Measurements from ENCODE around the gene PALM3. TPM values are rescaled to one million over a fixed set of nuclear protein-coding genes. Genes with fewer than 3 reads are reported as not detected.
"Not testable (repeated sequence)": the region's sequence is repeated elsewhere in the genome, so short reads cannot be mapped to it uniquely, and the experiment has no call there.

PALM3 gene
- total RNA-seq, 2 donors from 2014 or later, result not detected

GRCh38 chr19:14048443-14049153 is 13.3 kb downstream of the PALM3 start:
- Mint-ChIP-seq H3K27me3 (no peaks in the 10 kb centered on the region), H3K27ac (no peak overlapping the region)
- peak; percentile 79 for DNase-seq (ENCODE audit: low spot score)

GRCh38 chr19:14047866-14048265 is 14.0 kb downstream of the PALM3 start:
- H3K27ac Mint-ChIP-seq; H3K27me3 Mint-ChIP-seq; H3K9me3 Mint-ChIP-seq; H3K4me3 Mint-ChIP-seq; H3K4me1 Mint-ChIP-seq (ENCODE audit: low read depth in 2 of 2); DNase-seq (ENCODE audit: low spot score); H3K36me3 Mint-ChIP-seq; ATAC-seq: not testable (repeated sequence)

More at GRCh38 chr19:14048443-14049153, 13.3 kb downstream of the PALM3 start:
- H3K4me1 Mint-ChIP-seq (ENCODE audit: low read depth in 2 of 2), result peaks cover 4 to 5% of the 10 kb centered on the region in 2 donors
- peaks cover 4% of the 10 kb centered on the region for H3K36me3 Mint-ChIP-seq
- H3K4me3 Mint-ChIP-seq, result no peak overlapping the region
- ATAC-seq, result peak; percentile 82 to 85
- no peaks in the 10 kb centered on the region for H3K9me3 Mint-ChIP-seq

GRCh38 chr19:14042659-14043608 is 18.9 kb downstream of the PALM3 start:
- ATAC-seq, result peak; percentile 66 to 73
- H3K4me1 Mint-ChIP-seq (ENCODE audit: low read depth in 2 of 2), result peaks cover 14% of the 10 kb centered on the region in 2 donors
- not testable (repeated sequence) for H3K27me3 Mint-ChIP-seq

GRCh38 chr19:14039181-14039580 is 22.7 kb downstream of the PALM3 start:
- Mint-ChIP-seq H3K9me3 (no peaks in the 10 kb centered on the region), H3K4me1 (ENCODE audit: low read depth in 2 of 2) (peaks cover 15 to 20% of the 10 kb centered on the region in 2 donors), H3K27me3 (no peaks in the 10 kb centered on the region), H3K36me3 (no peaks in the 10 kb centered on the region), H3K4me3 (no peak overlapping the region), H3K27ac (no peak overlapping the region)
- DNase-seq (ENCODE audit: low spot score) (no peak), ATAC-seq (no peak)

More at GRCh38 chr19:14042659-14043608, 18.9 kb downstream of the PALM3 start:
- H3K27ac Mint-ChIP-seq, result peak overlapping the region; percentile 54 to 85
- not testable (repeated sequence) for DNase-seq (ENCODE audit: low spot score); H3K9me3 Mint-ChIP-seq; H3K4me3 Mint-ChIP-seq; H3K36me3 Mint-ChIP-seq

- peaks cover 15 to 23% of the 10 kb centered on the region in 2 donors for H3K4me1 Mint-ChIP-seq (ENCODE audit: low read depth in 2 of 2)
- DNase-seq (ENCODE audit: low spot score) (no peak), ATAC-seq (no peak)
- H3K36me3 Mint-ChIP-seq, result no peaks in the 10 kb centered on the region
- H3K27me3 Mint-ChIP-seq, result no peaks in the 10 kb centered on the region
- H3K27ac Mint-ChIP-seq, result peak overlapping the region in 1 of 2 donors; percentile 65
- no peaks in the 10 kb centered on the region for H3K9me3 Mint-ChIP-seq
- H3K4me3 Mint-ChIP-seq, result no peak overlapping the region
These were observed 26.2 kb downstream of the PALM3 start for GRCh38 chr19:14035706-14036105.

GRCh38 chr19:14035159-14035558 is 26.7 kb downstream of the PALM3 start:
- H3K4me1 Mint-ChIP-seq (ENCODE audit: low read depth in 2 of 2), result peaks cover 15 to 23% of the 10 kb centered on the region in 2 donors
- not testable (repeated sequence) for H3K27ac Mint-ChIP-seq; H3K4me3 Mint-ChIP-seq; ATAC-seq; H3K9me3 Mint-ChIP-seq; H3K27me3 Mint-ChIP-seq; DNase-seq (ENCODE audit: low spot score); H3K36me3 Mint-ChIP-seq

GRCh38 chr19:14033946-14034345 is 27.9 kb downstream of the PALM3 start:
- Mint-ChIP-seq H3K27me3 (no peaks in the 10 kb centered on the region), H3K9me3 (no peaks in the 10 kb centered on the region), H3K27ac (peak overlapping the region; percentile 13 to 48), H3K36me3 (no peaks in the 10 kb centered on the region), H3K4me3 (peak overlapping the region; percentile 15), H3K4me1 (ENCODE audit: low read depth in 2 of 2) (peaks cover 15 to 23% of the 10 kb centered on the region in 2 donors)
- DNase-seq (ENCODE audit: low spot score) (no peak), ATAC-seq (no peak)

GRCh38 chr19:14031719-14032480 is 30.0 kb downstream of the PALM3 start, which contains the start of gene IL27RA:
Gene IL27RA (plus strand): TSS chr19:14031762. CDS start chr19:14031873, 111 bp downstream.
- peak; percentile 86 for DNase-seq (ENCODE audit: low spot score)
- Mint-ChIP-seq H3K9me3 (no peaks in the 10 kb centered on the region), H3K4me3 (peak within 1 kb of the TSS; percentile 92), H3K36me3 (no peaks in the 10 kb centered on the region), H3K4me1 (ENCODE audit: low read depth in 2 of 2) (peaks cover 15 to 17% of the 10 kb centered on the region in 2 donors), H3K27me3 (no peaks in the 10 kb centered on the region), H3K27ac (peak within 1 kb of the TSS; percentile 85 to 92)
- peak; percentile 88 to 89 for ATAC-seq

GRCh38 chr19:14030997-14031718 is 30.7 kb downstream of the PALM3 start:
- Mint-ChIP-seq H3K9me3 (no peaks in the 10 kb centered on the region), H3K27ac (peak overlapping the region; percentile 85 to 92), H3K4me1 (ENCODE audit: low read depth in 2 of 2) (peaks cover 15 to 17% of the 10 kb centered on the region in 2 donors), H3K4me3 (peak overlapping the region; percentile 92), H3K36me3 (no peaks in the 10 kb centered on the region), H3K27me3 (no peaks in the 10 kb centered on the region)
- no peak for DNase-seq (ENCODE audit: low spot score)
- ATAC-seq, result no peak

GRCh38 chr19:14028901-14029300 is 33.0 kb downstream of the PALM3 start:
- H3K27me3 Mint-ChIP-seq, result no peaks in the 10 kb centered on the region
- peaks cover 11 to 13% of the 10 kb centered on the region in 2 donors for H3K4me1 Mint-ChIP-seq (ENCODE audit: low read depth in 2 of 2)
- H3K4me3 Mint-ChIP-seq, result no peak overlapping the region
- no peak overlapping the region for H3K27ac Mint-ChIP-seq
- DNase-seq (ENCODE audit: low spot score), result no peak
- ATAC-seq, result no peak
- no peaks in the 10 kb centered on the region for H3K9me3 Mint-ChIP-seq
- no peaks in the 10 kb centered on the region for H3K36me3 Mint-ChIP-seq

- Mint-ChIP-seq H3K27ac (no peak within 1 kb of the TSS), H3K36me3 (no peaks in the 10 kb centered on the region), H3K4me3 (no peak within 1 kb of the TSS), H3K4me1 (ENCODE audit: low read depth in 2 of 2) (peaks cover 9 to 17% of the 10 kb centered on the region in 2 donors), H3K9me3 (no peaks in the 10 kb centered on the region), H3K27me3 (no peaks in the 10 kb centered on the region)
- DNase-seq (ENCODE audit: low spot score), result no peak
- no peak for ATAC-seq
These were observed 33.9 kb downstream of the PALM3 start, which contains the start of gene RLN3 for GRCh38 chr19:14027856-14028450. Gene RLN3 (plus strand): TSS chr19:14028148. CDS start chr19:14028205, 57 bp downstream.

- not testable (repeated sequence) for ATAC-seq; DNase-seq (ENCODE audit: low spot score); H3K27ac Mint-ChIP-seq; H3K4me3 Mint-ChIP-seq; H3K9me3 Mint-ChIP-seq; H3K27me3 Mint-ChIP-seq; H3K36me3 Mint-ChIP-seq
- peaks cover 4 to 11% of the 10 kb centered on the region in 2 donors for H3K4me1 Mint-ChIP-seq (ENCODE audit: low read depth in 2 of 2)
These were observed 35.2 kb downstream of the PALM3 start for GRCh38 chr19:14026652-14027192.

All from natural killer cell treated with Interleukin-12 subunit alpha and Interleukin-12 subunit beta and Interleukin-15 and Interleukin-18, amount 100 ng/mL, for 72 hours (primary cell).